Lung (tissue), 12 donors: Measurements from ENCODE around the gene CCDC88A. TPM values are rescaled to one million over a fixed set of nuclear protein-coding genes. Genes with fewer than 3 reads are reported as not detected.

Experiments used
- ATAC-seq: fragments of 200-7000 bp; cut with Tn5 transposase; one replicate; pipeline ENCODE4 v1.9.1; 2020; ENCODE audit warnings: moderate number of reproducible peaks; ENCODE audit not compliant: insufficient read depth, low FRiP score
- DNase-seq, 3 donors: peaks; one replicate each; pipeline ENCODE4 v3.0.0-alpha.2; 2013 to 2017
- H3K27ac ChIP-seq, 2 donors: one replicate each; pipeline ENCODE4 v1.5.1; 2013; ENCODE audit warnings: mild to moderate bottlenecking in 2 of 2, moderate library complexity in 2 of 2, control low read depth in 1 of 2, inconsistent platforms in 1 of 2, low read depth in 1 of 2, low read length in 1 of 2
- H3K27me3 ChIP-seq, 3 donors: one replicate each; pipeline ENCODE4 v1.5.1; 2013; ENCODE audit warnings: low read length in 2 of 3; ENCODE audit not compliant: control insufficient read depth in 3 of 3, insufficient read depth in 3 of 3
- H3K36me3 ChIP-seq, 4 donors: one replicate each; pipeline ENCODE4 v1.5.1; 2013; ENCODE audit warnings: low read length in 4 of 4, mild to moderate bottlenecking in 1 of 4, moderate library complexity in 1 of 4; ENCODE audit not compliant: control insufficient read depth in 4 of 4, insufficient read depth in 4 of 4
- H3K4me1 ChIP-seq, 5 donors: one replicate each; pipeline ENCODE4 v1.5.1; 2013; ENCODE audit warnings: low read length in 5 of 5, mild to moderate bottlenecking in 2 of 5, moderate library complexity in 1 of 5; ENCODE audit not compliant: control insufficient read depth in 5 of 5, insufficient read depth in 5 of 5
- H3K4me3 ChIP-seq: one replicate; pipeline ENCODE4 v1.5.1; 2013; ENCODE audit warnings: mild to moderate bottlenecking, control low read depth, moderate library complexity
- H3K9ac ChIP-seq, 2 donors: one replicate each; pipeline ENCODE4 v1.5.1; 2013; ENCODE audit warnings: low read length in 2 of 2, control low read depth in 1 of 2; ENCODE audit not compliant: insufficient read depth in 1 of 2
- H3K9me3 ChIP-seq, 4 donors: one replicate each; pipeline ENCODE4 v1.5.1; 2013; ENCODE audit warnings: low read length in 3 of 4, mild to moderate bottlenecking in 1 of 4, moderate library complexity in 1 of 4; ENCODE audit not compliant: control insufficient read depth in 4 of 4, insufficient read depth in 3 of 4
- WGBS, 2 donors: extraction: QIAGEN DNeasy Blood & Tissue Kit; methylation state at CpG; one replicate each; pipeline ENCODE4 v1.1.7; 2013; 5-methylcytosine and 5-hydroxymethylcytosine counted together
- polyA plus RNA-seq, 2 donors: library from polyadenylated mRNA; stranded (reverse); fragments of 200-250 nt; gene quantifications; one replicate each; pipeline ENCODE4 v1.2.1, GENCODE V29; 2013
- total RNA-seq, 2 donors: library from RNA; depleted of rRNA in 1 of 2; stranded (reverse); fragments of >200 nt in 1 of 2; gene quantifications; one replicate each; pipeline ENCODE4 v1.2.1, GENCODE V29; 2014 to 2021
- TF ChIP-seq, protein P1 (sequence below): IDR thresholded peaks from 2 replicates; pipeline ENCODE4 v1.5.1; 2012; ENCODE audit warnings: mild to moderate bottlenecking; ENCODE audit errors: control extremely low read depth, extremely low read depth
- donor health status: control.
- donor health status: control.
- donor health status: Bipolar disorder and iron deficiency.
- donor health status: healthy.
- donor health status: DM: yes; HTN: yes; CAD: no.

Gene CCDC88A
- total and polyA plus RNA-seq, 4 donors: 13.3 to 91.9 (median 61.5) TPM

DNA sequence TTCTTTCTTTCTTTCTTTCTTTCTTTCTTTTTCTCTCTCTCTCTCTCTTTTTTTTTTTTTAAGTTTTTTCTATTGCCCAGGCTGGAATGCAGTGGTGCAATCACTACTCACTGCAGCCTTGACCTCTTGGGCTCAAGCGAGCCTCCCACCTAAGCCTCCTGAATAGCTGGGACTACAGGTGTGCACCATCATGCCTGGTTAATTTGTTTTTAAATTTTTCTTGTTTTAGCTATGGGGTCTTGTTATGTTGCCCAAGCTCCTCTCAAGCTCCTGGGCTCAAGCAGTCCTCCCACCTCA, 19.4 kb upstream of the CCDC88A start:
- Histone ChIP-seq H3K4me1 (no peaks in the 10 kb centered on the region), H3K9ac (no peak overlapping the region), H3K27ac (no peak overlapping the region), H3K36me3 (no peaks in the 10 kb centered on the region), H3K9me3 (no peaks in the 10 kb centered on the region), H3K27me3 (no peaks in the 10 kb centered on the region), H3K4me3 (no peak overlapping the region)
- WGBS, 2 donors: 97 to 99% methylated on average over 1 of the region's 1 CpG
- no peak for DNase-seq
- TF ChIP-seq, protein P1, sequence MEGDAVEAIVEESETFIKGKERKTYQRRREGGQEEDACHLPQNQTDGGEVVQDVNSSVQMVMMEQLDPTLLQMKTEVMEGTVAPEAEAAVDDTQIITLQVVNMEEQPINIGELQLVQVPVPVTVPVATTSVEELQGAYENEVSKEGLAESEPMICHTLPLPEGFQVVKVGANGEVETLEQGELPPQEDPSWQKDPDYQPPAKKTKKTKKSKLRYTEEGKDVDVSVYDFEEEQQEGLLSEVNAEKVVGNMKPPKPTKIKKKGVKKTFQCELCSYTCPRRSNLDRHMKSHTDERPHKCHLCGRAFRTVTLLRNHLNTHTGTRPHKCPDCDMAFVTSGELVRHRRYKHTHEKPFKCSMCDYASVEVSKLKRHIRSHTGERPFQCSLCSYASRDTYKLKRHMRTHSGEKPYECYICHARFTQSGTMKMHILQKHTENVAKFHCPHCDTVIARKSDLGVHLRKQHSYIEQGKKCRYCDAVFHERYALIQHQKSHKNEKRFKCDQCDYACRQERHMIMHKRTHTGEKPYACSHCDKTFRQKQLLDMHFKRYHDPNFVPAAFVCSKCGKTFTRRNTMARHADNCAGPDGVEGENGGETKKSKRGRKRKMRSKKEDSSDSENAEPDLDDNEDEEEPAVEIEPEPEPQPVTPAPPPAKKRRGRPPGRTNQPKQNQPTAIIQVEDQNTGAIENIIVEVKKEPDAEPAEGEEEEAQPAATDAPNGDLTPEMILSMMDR: no peak
- no peak for ATAC-seq

DNA sequence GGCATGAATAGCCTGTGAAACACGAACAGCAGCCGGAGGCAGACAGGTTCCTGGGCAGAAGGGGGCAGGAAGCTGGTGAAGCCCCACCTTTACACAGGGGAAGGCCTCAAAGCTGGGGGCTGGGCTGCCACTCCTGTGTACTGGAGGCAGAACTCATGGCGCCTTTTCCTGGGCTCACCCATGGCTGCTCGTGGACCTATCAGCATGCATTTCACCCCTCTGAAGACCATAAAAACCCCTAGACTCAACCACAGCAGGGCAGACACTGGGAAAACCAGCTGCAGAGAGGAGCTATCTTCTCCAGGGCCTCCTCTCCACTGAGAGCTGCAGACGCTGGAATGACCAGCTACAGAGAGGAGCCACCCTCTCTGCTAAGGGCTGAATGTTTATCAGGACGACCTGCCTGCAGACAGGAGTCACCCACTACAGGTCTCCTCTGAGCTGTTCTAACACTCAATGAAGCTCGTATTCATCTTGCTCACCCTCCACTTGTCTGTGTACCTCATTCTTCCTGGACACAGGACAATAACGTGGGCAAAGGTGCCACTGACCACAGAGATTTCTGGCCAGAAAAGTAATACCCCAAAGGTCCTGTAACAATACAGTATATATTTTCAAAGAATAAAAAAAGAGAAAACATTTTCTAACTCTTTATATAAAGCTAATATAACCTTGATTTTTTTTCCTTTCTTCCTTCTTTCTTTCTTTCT, 18.9 kb upstream of the CCDC88A start:
- no peak overlapping the region for H3K9ac ChIP-seq
- H3K36me3 ChIP-seq: no peaks in the 10 kb centered on the region
- no peaks in the 10 kb centered on the region for H3K27me3 ChIP-seq
- no peaks in the 10 kb centered on the region for H3K4me1 ChIP-seq
- no peak for DNase-seq
- WGBS, 2 donors: 85 to 86% methylated on average over 8 of the region's 8 CpGs
- ATAC-seq: no peak
- no peak overlapping the region for H3K27ac ChIP-seq
- H3K4me3 ChIP-seq: no peak overlapping the region
- no peaks in the 10 kb centered on the region for H3K9me3 ChIP-seq
- TF ChIP-seq, protein P1: no peak

DNA sequence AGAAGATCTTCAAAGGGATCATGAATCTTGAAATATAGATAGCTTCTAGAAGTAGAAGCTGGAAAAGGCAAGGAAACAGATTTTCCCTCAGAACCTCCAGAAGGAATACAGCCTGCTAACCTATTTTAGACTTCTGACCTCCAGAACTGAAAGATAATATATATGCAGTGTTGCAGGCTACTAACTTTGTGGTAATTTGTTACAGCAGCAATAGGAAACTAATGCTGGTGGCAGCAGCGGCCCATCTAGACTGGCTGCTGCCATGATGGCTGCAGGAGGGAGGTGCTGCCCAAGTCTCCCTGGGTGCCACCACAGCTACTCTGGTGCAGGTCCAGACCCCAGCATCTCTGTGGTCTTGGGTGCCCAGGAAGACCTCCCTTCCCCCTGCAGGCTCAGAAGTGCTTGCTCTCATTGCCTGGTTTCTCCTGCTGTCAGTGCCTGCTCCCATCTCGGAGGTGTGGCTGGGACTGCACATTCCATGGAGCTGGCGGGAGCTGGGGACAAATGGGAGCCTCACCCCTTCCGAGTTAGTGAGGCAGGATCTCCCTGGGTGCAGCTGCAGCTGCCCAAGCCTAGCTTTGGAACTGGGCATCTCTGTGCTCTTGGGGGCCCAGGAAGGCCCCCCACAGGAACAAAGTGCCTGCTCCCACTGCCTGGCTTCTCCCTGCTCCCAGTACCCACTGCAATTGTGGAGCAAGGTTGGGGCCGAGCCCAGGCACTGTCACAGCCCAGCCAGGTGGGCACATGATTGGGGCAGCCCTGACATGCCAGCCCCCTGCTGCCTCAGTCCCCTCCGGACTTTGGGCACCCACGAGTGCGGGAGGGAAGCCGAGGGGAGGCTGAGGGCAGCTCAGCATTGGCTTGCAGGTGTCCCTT, 18.1 kb upstream of the CCDC88A start:
- no peak overlapping the region for H3K4me3 ChIP-seq
- H3K27me3 ChIP-seq: no peaks in the 10 kb centered on the region
- no peaks in the 10 kb centered on the region for H3K36me3 ChIP-seq
- no peak for DNase-seq
- H3K9me3 ChIP-seq: no peaks in the 10 kb centered on the region
- no peak overlapping the region for H3K27ac ChIP-seq
- H3K9ac ChIP-seq: no peak overlapping the region
- TF ChIP-seq, protein P1: no peak
- H3K4me1 ChIP-seq: no peaks in the 10 kb centered on the region
- no peak for ATAC-seq
- WGBS, 2 donors: 91 to 95% methylated on average over 9 of the region's 9 CpGs
